Metanephros (tissue), 1 donor: ENCODE measurements around the gene SMIM15. TPM values are rescaled to one million over a fixed set of nuclear protein-coding genes. Genes with fewer than 3 reads are reported as not detected.

Source experiments
- total RNA-seq: library from RNA; depleted of rRNA; stranded (reverse); fragments of >200 nt; gene quantifications from one replicate; pipeline ENCODE4 v1.2.3, GENCODE V29; 2014

The SMIM15 gene, protein sequence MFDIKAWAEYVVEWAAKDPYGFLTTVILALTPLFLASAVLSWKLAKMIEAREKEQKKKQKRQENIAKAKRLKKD
- 43.4 TPM for total RNA-seq

DNA sequence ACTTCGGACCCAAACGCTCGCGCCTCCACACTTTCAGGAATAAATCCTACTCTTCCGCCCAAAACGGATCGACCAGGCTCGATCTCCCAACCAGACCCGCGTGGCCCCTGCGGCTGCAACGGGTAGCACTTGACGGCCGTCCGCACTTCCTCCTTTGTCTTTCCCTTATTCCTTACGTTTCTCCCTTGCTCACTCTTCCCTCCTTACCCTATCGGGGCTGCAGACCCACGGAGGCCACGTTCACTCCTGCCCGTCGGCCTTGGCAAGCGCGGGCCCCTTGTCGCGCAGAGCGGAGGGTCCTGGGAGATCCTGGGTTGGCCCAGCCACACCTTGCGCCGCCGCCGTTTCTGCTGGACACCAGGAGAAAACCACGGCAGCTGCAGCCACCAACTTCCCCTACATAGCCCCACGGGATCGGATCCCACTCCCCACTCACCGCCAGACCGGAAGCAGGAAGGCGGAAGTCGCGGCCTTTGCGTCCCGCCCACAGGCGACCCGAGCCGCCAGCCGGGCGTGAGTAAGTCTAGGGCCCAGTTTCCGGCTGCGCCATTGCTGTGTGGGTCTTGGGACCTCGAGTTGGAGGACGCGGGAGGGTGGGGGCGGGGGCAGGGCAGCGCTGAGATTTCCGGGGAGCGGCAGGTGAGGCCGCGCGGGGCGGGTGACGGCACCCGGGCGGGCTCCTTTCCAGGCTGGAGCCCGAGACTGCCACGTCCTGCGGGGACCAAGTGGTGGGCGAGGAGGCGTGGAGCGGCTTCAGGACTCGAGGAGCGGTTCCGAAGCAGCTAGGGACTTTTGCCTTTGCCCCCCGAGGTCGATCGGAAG lies at the start of gene SMIM15:
TSS of gene SMIM15 (minus strand) at position 459 of the 822 bp plus-strand sequence. CDS start 2,297 bp downstream, outside the sequence.

Other genes with a start within 250 kb of the SMIM15 start
- 19.9 TPM for gene ERCC8, start 217.4 kb downstream of the SMIM15 start, total RNA-seq
- gene NDUFAF2, start 217.3 kb downstream of the SMIM15 start, total RNA-seq: 10.2 TPM
- gene ZSWIM6, start 169.8 kb upstream of the SMIM15 start, total RNA-seq: 24.6 TPM